Islet of Langerhans (tissue), 1 donor: ENCODE measurements around the gene SSRP1.
"Not testable (repeated sequence)": the region's sequence is repeated elsewhere in the genome, so short reads cannot be mapped to it uniquely, and the experiment has no call there.

Experiments used
- FAIRE-seq: peaks from one replicate; lab custom pipeline; 2011; peaks lifted over from hg19 to GRCh38; lab: Jason Lieb, UNC

SSRP1 gene

GRCh38 chr11:57299150-57299737 is 36.4 kb downstream of the SSRP1 start:
- no peak for FAIRE-seq

- FAIRE-seq, result no peak
Measured at GRCh38 chr11:57297221-57297620, 38.5 kb downstream of the SSRP1 start.

- not testable (repeated sequence) for FAIRE-seq
Measured at GRCh38 chr11:57296205-57296604, 39.5 kb downstream of the SSRP1 start.

GRCh38 chr11:57294225-57295131 is 41.2 kb downstream of the SSRP1 start:
- FAIRE-seq, result no peak

- no peak for FAIRE-seq
Measured at GRCh38 chr11:57290288-57290687, 45.4 kb downstream of the SSRP1 start.

GRCh38 chr11:57288771-57289579 is 46.7 kb downstream of the SSRP1 start:
- FAIRE-seq, result no peak

- no peak for FAIRE-seq
Measured at GRCh38 chr11:57287884-57288283, 47.8 kb downstream of the SSRP1 start.

- no peak for FAIRE-seq
Measured at GRCh38 chr11:57283231-57283990, 52.3 kb downstream of the SSRP1 start.

GRCh38 chr11:57281546-57281945 is 54.1 kb downstream of the SSRP1 start:
- FAIRE-seq, result not testable (repeated sequence)

GRCh38 chr11:57279116-57279515 is 56.6 kb downstream of the SSRP1 start:
- FAIRE-seq, result no peak

GRCh38 chr11:57278721-57279095 is 57.0 kb downstream of the SSRP1 start:
- FAIRE-seq, result no peak

- no peak for FAIRE-seq
Measured at GRCh38 chr11:57277845-57278720, 57.6 kb downstream of the SSRP1 start.

GRCh38 chr11:57276971-57277675 is 58.6 kb downstream of the SSRP1 start:
- no peak for FAIRE-seq

GRCh38 chr11:57276169-57276970 is 59.3 kb downstream of the SSRP1 start:
- no peak for FAIRE-seq
